HK-2 (cell line): ENCODE results near the gene LCE4A.
"Not testable (repeated sequence)": the region's sequence is repeated elsewhere in the genome, so short reads cannot be mapped to it uniquely, and the experiment has no call there.

Experiments
- DNase-seq: peaks from one replicate; pipeline ENCODE4 v3.0.0-alpha.2; 2018; ENCODE audit not compliant: unreplicated experiment

LCE4A gene

GRCh38 chr1:152707860-152708259 lies at the start of gene LCE4A:
LCE4A (plus strand) TSS chr1:152708160; CDS start chr1:152709076, 916 bp downstream.
- DNase-seq, result no peak

- DNase-seq, result no peak
Observed at GRCh38 chr1:152658649-152659048, 49.3 kb upstream of the LCE4A start.

- DNase-seq, result no peak
Observed at GRCh38 chr1:152663098-152663497, 44.9 kb upstream of the LCE4A start, which contains the start of gene LCE2D. LCE2D (plus strand) TSS chr1:152663380; CDS start chr1:152664106, 726 bp downstream.

GRCh38 chr1:152666171-152666570 lies 41.8 kb upstream of the LCE4A start:
- DNase-seq, result not testable (repeated sequence)

GRCh38 chr1:152667648-152668047 lies 40.3 kb upstream of the LCE4A start:
- no peak for DNase-seq

- DNase-seq, result no peak
Observed at GRCh38 chr1:152673016-152673415, 34.9 kb upstream of the LCE4A start.

- not testable (repeated sequence) for DNase-seq
Observed at GRCh38 chr1:152674983-152675382, 33.0 kb upstream of the LCE4A start, which contains the start of gene LCE2C. LCE2C (plus strand) TSS chr1:152675279; CDS start chr1:152676016, 737 bp downstream.

GRCh38 chr1:152679459-152679858 lies 28.5 kb upstream of the LCE4A start:
- no peak for DNase-seq

GRCh38 chr1:152681616-152682015 lies 26.3 kb upstream of the LCE4A start:
- no peak for DNase-seq

GRCh38 chr1:152683846-152684245 lies 24.1 kb upstream of the LCE4A start:
- no peak for DNase-seq

- not testable (repeated sequence) for DNase-seq
Observed at GRCh38 chr1:152685823-152686222, 22.1 kb upstream of the LCE4A start, which contains the start of gene LCE2B. LCE2B (plus strand) TSS chr1:152686123; CDS start chr1:152686844, 721 bp downstream.

GRCh38 chr1:152697701-152698600 lies 10.0 kb upstream of the LCE4A start, which contains the start of gene LCE2A:
LCE2A (plus strand) TSS chr1:152698345; CDS start chr1:152698902, 557 bp downstream.
- DNase-seq, result no peak

GRCh38 chr1:152699746-152700145 lies 8.2 kb upstream of the LCE4A start:
- no peak for DNase-seq

GRCh38 chr1:152718238-152718637 lies 10.3 kb downstream of the LCE4A start:
- DNase-seq, result no peak

GRCh38 chr1:152725261-152725660 lies 17.3 kb downstream of the LCE4A start:
- DNase-seq, result no peak

- DNase-seq, result no peak
Observed at GRCh38 chr1:152728986-152729385, 21.0 kb downstream of the LCE4A start.

GRCh38 chr1:152735648-152736047 lies 27.7 kb downstream of the LCE4A start:
- no peak for DNase-seq

- DNase-seq, result no peak
Observed at GRCh38 chr1:152737997-152738396, 30.0 kb downstream of the LCE4A start.

GRCh38 chr1:152739841-152740240 lies 31.9 kb downstream of the LCE4A start:
- no peak for DNase-seq

GRCh38 chr1:152741656-152742055 lies 33.7 kb downstream of the LCE4A start:
- no peak for DNase-seq

GRCh38 chr1:152743371-152744145 lies 35.6 kb downstream of the LCE4A start:
- DNase-seq, result no peak

- DNase-seq, result no peak
Observed at GRCh38 chr1:152745289-152745704, 37.3 kb downstream of the LCE4A start.
